PC-9 (cell line): ENCODE results near the gene UNC5C. TPM values are rescaled to one million over a fixed set of nuclear protein-coding genes. Genes with fewer than 3 reads are reported as not detected.

Experiments used
- BruUV-seq: library from RNA; stranded (reverse); fragments of 400-500 nt; replicated peaks from 2 replicates; lab custom pipeline; 2021; lab: Mats Ljungman, UMichigan
- CTCF ChIA-PET: fragments of 300-600 bp; sonication (Branson Sonifier 250); formaldehyde crosslinking; loops from one replicate; lab custom pipeline; 2022; ENCODE audit warnings: antibody characterized with exemption; lab: Charles Lee
- POLR2A ChIA-PET: fragments of 300-600 bp; sonication (Branson Sonifier 250); formaldehyde crosslinking; loops from one replicate; lab custom pipeline; 2022; ENCODE audit warnings: antibody characterized with exemption; ENCODE audit not compliant: unreplicated experiment; lab: Charles Lee
- DNase-seq, 2 experiments: peaks; one replicate each; pipeline versions ENCODE4 v3.0.0 to v3.0.0-alpha.2; 2015 to 2022; ENCODE audit warnings: mixed read lengths in 1 of 2
- H2AFZ ChIP-seq: fragments of 200-600 bp; sonication (generic); 2 replicates; pipeline ENCODE4 v1.8.1; 2017; ENCODE audit warnings: antibody characterized with exemption
- H3F3A ChIP-seq: fragments of 200-600 bp; sonication (generic); 2 replicates; pipeline ENCODE4 v1.8.1; 2017; ENCODE audit warnings: antibody characterized with exemption, mild to moderate bottlenecking, low read depth; ENCODE audit not compliant: insufficient read depth
- H3K27ac ChIP-seq: fragments of 200-600 bp; sonication (generic); 2 replicates; pipeline ENCODE4 v1.6.1; 2016; ENCODE audit warnings: mixed run types
- H3K27me3 ChIP-seq: fragments of 200-600 bp; sonication (generic); 2 replicates; pipeline ENCODE4 v1.6.1; 2016; ENCODE audit warnings: low read depth, mixed run types; ENCODE audit not compliant: insufficient read depth
- H3K36me3 ChIP-seq: fragments of 200-600 bp; sonication (generic); 2 replicates; pipeline ENCODE4 v1.6.1; 2016; ENCODE audit warnings: low read depth, mixed run types
- H3K4me1 ChIP-seq: fragments of 200-600 bp; sonication (generic); replicated peaks from 2 replicates; pipeline ENCODE4 v1.6.1; 2016; ENCODE audit warnings: mixed run types; ENCODE audit not compliant: insufficient read depth
- H3K4me2 ChIP-seq: fragments of 200-600 bp; sonication (generic); 2 replicates; pipeline ENCODE4 v1.6.1; 2017; ENCODE audit warnings: mixed run types
- H3K4me3 ChIP-seq: fragments of 200-600 bp; sonication (generic); 2 replicates; pipeline ENCODE4 v1.6.1; 2016; ENCODE audit warnings: mixed run types
- H3K79me2 ChIP-seq: fragments of 200-600 bp; sonication (generic); 2 replicates; pipeline ENCODE4 v1.6.1; 2017; ENCODE audit warnings: low read depth, mixed run types
- H3K9me2 ChIP-seq: fragments of 200-600 bp; sonication (generic); 2 replicates; pipeline ENCODE4 v1.8.1; 2017; ENCODE audit warnings: mild to moderate bottlenecking; ENCODE audit not compliant: insufficient read depth
- H3K9me3 ChIP-seq: fragments of 200-600 bp; sonication (generic); 2 replicates; pipeline ENCODE4 v1.8.1; 2016; ENCODE audit warnings: low read depth; ENCODE audit not compliant: insufficient read depth
- H4K20me1 ChIP-seq: fragments of 200-600 bp; sonication (generic); 2 replicates; pipeline ENCODE4 v1.8.1; 2017; ENCODE audit not compliant: insufficient read depth
- EZH2 ChIP-seq: fragments of 200-600 bp; sonication (generic); IDR thresholded peaks from 2 replicates; pipeline ENCODE4 v1.8.0; 2017; ENCODE audit warnings: antibody characterized with exemption, low read depth
- intact Hi-C: fragments of 100-400 bp; cut with micrococcal nuclease; formaldehyde crosslinking; loops from one replicate; pipeline ENCODE4 v1.10.0; 2022; ENCODE audit not compliant: unreplicated experiment
- total RNA-seq: library from RNA; stranded (reverse); gene quantifications from 2 replicates; pipeline ENCODE4 v1.2.3, GENCODE V29; 2021
- TF ChIP-seq, protein P1 (sequence below): fragments of 200-600 bp; sonication (generic); conservative IDR thresholded peaks from 2 replicates; pipeline ENCODE4 v1.6.1; 2017; ENCODE audit warnings: mixed run types, antibody characterized with exemption, mild to moderate bottlenecking, moderate library complexity

Gene UNC5C
- total RNA-seq, 1 experiment from 2014 or later, result not detected

DNA sequence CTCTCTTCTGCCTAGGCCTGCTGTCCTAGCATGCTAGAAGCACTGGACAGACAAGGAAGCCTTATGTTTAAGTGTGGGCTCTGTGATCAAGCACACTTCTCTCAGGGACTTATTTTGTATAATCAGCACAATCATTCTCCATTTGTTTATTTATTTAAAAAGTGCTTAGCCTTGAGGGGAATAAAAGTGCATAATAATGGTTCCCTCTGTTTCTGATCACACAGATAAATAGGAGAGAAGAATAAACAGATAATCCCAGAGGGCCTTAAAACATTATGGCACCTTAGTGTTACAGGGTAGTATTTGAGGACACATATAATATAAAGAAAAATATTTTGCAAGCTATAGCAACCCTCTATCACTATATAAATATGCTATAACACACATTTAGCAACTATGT lies 146.5 kb downstream of the UNC5C start:
- Histone ChIP-seq H3K27me3 (no peaks in the 10 kb centered on the region), H3K79me2 (no peaks in the 10 kb centered on the region), H3K9me3 (no peaks in the 10 kb centered on the region), H3K27ac (no peak overlapping the region), H3K9me2 (no peaks in the 10 kb centered on the region), H4K20me1 (no peaks in the 10 kb centered on the region), H3F3A (no peaks in the 10 kb centered on the region), H2AFZ (no peak overlapping the region), H3K4me2 (no peak overlapping the region), H3K4me3 (no peak overlapping the region), H3K36me3 (no peaks in the 10 kb centered on the region), H3K4me1 (no peaks in the 10 kb centered on the region)
- CTCF ChIA-PET, result no interaction called here
- POLR2A ChIA-PET, result no interaction called here
- BruUV-seq, result no TSS peak
- no peak for TF ChIP-seq EZH2
- TF ChIP-seq, protein P1, sequence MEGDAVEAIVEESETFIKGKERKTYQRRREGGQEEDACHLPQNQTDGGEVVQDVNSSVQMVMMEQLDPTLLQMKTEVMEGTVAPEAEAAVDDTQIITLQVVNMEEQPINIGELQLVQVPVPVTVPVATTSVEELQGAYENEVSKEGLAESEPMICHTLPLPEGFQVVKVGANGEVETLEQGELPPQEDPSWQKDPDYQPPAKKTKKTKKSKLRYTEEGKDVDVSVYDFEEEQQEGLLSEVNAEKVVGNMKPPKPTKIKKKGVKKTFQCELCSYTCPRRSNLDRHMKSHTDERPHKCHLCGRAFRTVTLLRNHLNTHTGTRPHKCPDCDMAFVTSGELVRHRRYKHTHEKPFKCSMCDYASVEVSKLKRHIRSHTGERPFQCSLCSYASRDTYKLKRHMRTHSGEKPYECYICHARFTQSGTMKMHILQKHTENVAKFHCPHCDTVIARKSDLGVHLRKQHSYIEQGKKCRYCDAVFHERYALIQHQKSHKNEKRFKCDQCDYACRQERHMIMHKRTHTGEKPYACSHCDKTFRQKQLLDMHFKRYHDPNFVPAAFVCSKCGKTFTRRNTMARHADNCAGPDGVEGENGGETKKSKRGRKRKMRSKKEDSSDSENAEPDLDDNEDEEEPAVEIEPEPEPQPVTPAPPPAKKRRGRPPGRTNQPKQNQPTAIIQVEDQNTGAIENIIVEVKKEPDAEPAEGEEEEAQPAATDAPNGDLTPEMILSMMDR, result no peak
- intact Hi-C loops, result loop anchor here (10.0 kb wide), 1 partner anchor 147 kb away; no protein-coding TSS in a partner anchor
- no peak for DNase-seq

- H3K9me2 ChIP-seq, result no peaks in the 10 kb centered on the region
- H2AFZ ChIP-seq, result no peak overlapping the region
- no peak for TF ChIP-seq EZH2
- TF ChIP-seq, protein P1, result no peak
- no TSS peak for BruUV-seq
- H3K4me3 ChIP-seq, result no peak overlapping the region
- ChIA-PET CTCF (no interaction called here), POLR2A (no interaction called here)
- H3K27me3 ChIP-seq, result no peaks in the 10 kb centered on the region
- H3K4me2 ChIP-seq, result no peak overlapping the region
- H3K79me2 ChIP-seq, result no peaks in the 10 kb centered on the region
- H3K4me1 ChIP-seq, result no peaks in the 10 kb centered on the region
- H3K9me3 ChIP-seq, result no peaks in the 10 kb centered on the region
- no peaks in the 10 kb centered on the region for H3F3A ChIP-seq
- intact Hi-C loops, result no loop called here
- no peak overlapping the region for H3K27ac ChIP-seq
- DNase-seq, result no peak
- H3K36me3 ChIP-seq, result no peaks in the 10 kb centered on the region
- no peaks in the 10 kb centered on the region for H4K20me1 ChIP-seq
Observed at GRCh38 chr4:95398217-95398616, 150.6 kb downstream of the UNC5C start.

- Histone ChIP-seq H4K20me1 (no peaks in the 10 kb centered on the region), H3K9me3 (no peaks in the 10 kb centered on the region), H3K79me2 (no peaks in the 10 kb centered on the region), H3K36me3 (no peaks in the 10 kb centered on the region), H3F3A (no peaks in the 10 kb centered on the region), H3K9me2 (no peaks in the 10 kb centered on the region), H3K4me2 (no peak overlapping the region), H3K27ac (no peak overlapping the region), H3K4me1 (no peaks in the 10 kb centered on the region), H3K27me3 (no peaks in the 10 kb centered on the region), H2AFZ (no peak overlapping the region), H3K4me3 (no peak overlapping the region)
- no peak for DNase-seq
- no TSS peak for BruUV-seq
- CTCF ChIA-PET, result no interaction called here
- no peak for TF ChIP-seq EZH2
- TF ChIP-seq, protein P1, result no peak
- POLR2A ChIA-PET, result no interaction called here
- intact Hi-C loops, result no loop called here
Observed at GRCh38 chr4:95394752-95395306, 153.9 kb downstream of the UNC5C start.
